Jurkat, Clone E6-1 (cell line): Measurements from ENCODE around the gene GJA8.
A peak's percentile ranks its signal among the peaks of the same experiment; 100 is the strongest.
"Not testable (repeated sequence)": the region's sequence is repeated elsewhere in the genome, so short reads cannot be mapped to it uniquely, and the experiment has no call there.

Source experiments
- DNase-seq: peaks from one replicate; pipeline ENCODE4 v3.0.0-alpha.2; 2011; ENCODE audit warnings: low read depth, low spot score
- H3K4me3 ChIP-seq: 2 replicates; pipeline ENCODE4 v1.5.1; 2011; ENCODE audit warnings: mild to moderate bottlenecking, low read length, control low read depth, moderate library complexity

GJA8 gene

GRCh38 chr1:147919896-147920295 lies 17.3 kb downstream of the GJA8 start:
- no peak for DNase-seq
- no peak overlapping the region for H3K4me3 ChIP-seq

GRCh38 chr1:147924813-147925212 lies 22.2 kb downstream of the GJA8 start:
- no peak overlapping the region for H3K4me3 ChIP-seq
- DNase-seq: no peak

- not testable (repeated sequence) for DNase-seq, H3K4me3 ChIP-seq
These were observed 24.6 kb downstream of the GJA8 start for GRCh38 chr1:147927215-147927614.

- not testable (repeated sequence) for DNase-seq, H3K4me3 ChIP-seq
These were observed 25.1 kb downstream of the GJA8 start for GRCh38 chr1:147927689-147928088.

GRCh38 chr1:147928236-147929132 lies 25.9 kb downstream of the GJA8 start, which contains the start of gene GPR89B:
GPR89B (plus strand) TSS chr1:147928420; CDS start chr1:147928537, 117 bp downstream.
- DNase-seq: peak; percentile 84
- H3K4me3 ChIP-seq: peak within 1 kb of the TSS; percentile 70

GRCh38 chr1:147931137-147931536 lies 28.5 kb downstream of the GJA8 start:
- DNase-seq, H3K4me3 ChIP-seq: not testable (repeated sequence)

GRCh38 chr1:147935296-147935695 lies 32.7 kb downstream of the GJA8 start:
- DNase-seq, H3K4me3 ChIP-seq: not testable (repeated sequence)

- not testable (repeated sequence) for DNase-seq, H3K4me3 ChIP-seq
These were observed 37.9 kb downstream of the GJA8 start for GRCh38 chr1:147940456-147940855.

GRCh38 chr1:147942563-147942962 lies 40.0 kb downstream of the GJA8 start:
- not testable (repeated sequence) for H3K4me3 ChIP-seq

GRCh38 chr1:147949517-147949916 lies 46.9 kb downstream of the GJA8 start:
- DNase-seq, H3K4me3 ChIP-seq: not testable (repeated sequence)

More at GRCh38 chr1:147942563-147942962, 40.0 kb downstream of the GJA8 start:
- not testable (repeated sequence) for DNase-seq
